NCI-H2227 (cell line): ENCODE data around the gene ITGA1.
"Not testable (repeated sequence)": the region's sequence is repeated elsewhere in the genome, so short reads cannot be mapped to it uniquely, and the experiment has no call there.

Experiments
- DNase-seq: peaks from one replicate; lab custom pipeline; 2025; ENCODE audit not compliant: unreplicated experiment; lab: John Stamatoyannopoulos, UW

The ITGA1 gene

DNA sequence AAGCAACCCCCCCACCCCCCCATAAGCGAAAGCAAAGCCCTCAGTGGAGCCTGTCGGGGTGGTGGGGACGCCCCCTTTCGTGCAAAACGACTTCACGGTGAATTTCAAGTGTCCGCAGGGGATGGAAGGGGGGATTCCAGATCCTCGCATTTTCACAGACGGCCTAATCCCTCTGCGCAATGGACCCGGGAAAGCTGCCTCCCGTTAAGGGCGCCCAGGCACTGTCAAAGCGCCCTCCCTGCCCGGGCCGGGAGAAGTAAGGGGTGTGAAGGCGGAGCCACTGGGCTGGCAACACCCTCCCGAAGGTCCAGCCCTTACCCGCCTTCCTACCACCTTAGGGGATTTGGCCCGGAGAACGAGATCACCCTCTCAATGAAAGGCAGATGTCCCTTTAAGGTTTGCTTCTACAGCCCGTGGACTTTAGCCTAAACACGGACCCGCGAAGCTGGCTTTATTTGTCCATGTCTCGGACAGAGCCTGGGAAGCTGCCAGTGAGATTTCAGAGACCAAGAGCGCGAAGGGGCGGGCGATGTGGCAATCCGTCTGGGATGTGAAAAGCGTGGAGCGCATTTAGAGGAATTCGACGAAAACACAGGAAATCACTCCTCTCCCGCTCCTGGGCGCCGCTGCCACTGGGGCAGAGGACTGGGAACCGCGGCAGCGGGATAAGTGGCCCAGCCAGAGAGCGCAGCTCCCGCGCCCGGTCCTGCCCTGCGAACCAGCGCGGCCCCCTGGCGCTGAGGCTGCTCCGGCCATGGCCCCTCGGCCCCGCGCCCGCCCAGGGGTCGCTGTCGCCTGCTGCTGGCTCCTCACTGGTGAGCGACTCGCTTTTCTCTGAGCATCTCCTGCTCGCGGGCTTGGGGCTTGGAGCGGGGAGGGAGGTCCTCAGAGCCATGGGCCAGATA lies at the start of gene ITGA1, which contains the start of gene PELO:
TSS of gene ITGA1 (plus strand) at position 317 of the 905 bp plus-strand sequence. CDS start at position 755, 438 bp downstream.
TSS of gene PELO (plus strand) at position 317 of the 905 bp plus-strand sequence. CDS start 12,479 bp downstream, outside the sequence.
- DNase-seq, result peak; percentile 78

DNA sequence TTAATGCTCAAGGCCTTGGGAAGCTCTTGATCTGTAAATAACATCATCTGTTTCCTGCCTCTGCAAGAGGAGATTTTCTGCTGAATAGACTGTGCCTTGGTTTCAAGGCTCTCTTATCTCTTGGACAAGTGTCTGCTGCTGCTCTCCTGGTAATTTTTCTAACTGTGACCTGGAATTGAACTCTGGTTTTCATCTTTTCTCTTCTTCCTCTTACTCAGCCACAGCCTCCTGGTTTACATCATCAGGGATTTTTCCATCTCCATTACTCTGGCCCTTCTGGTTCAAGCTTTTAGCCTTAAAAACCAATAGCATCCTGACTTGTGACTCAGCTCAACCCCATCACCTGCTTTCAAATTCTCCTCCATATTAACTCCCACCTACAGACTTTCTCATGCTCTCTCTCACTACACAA lies 49.6 kb upstream of the ITGA1 start:
- DNase-seq, result no peak

DNA sequence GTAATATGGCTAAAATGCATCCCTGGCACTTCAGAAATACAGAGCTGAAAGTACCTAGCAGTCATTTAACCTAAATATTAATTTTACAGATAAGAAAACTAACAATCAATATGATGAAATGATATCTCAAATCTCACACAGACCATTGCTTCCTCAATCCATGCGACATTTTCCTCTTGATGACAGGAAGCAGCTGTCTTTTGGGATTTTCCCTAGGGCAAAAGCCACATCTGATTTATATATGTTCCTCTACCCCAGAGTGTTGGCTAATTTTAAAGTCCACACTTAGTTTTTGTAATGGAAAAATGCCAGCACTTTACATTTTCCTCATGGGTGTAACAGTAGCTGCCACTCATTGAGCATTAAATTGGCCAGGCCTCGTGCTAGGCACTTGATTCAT lies 47.7 kb upstream of the ITGA1 start:
- no peak for DNase-seq

DNA sequence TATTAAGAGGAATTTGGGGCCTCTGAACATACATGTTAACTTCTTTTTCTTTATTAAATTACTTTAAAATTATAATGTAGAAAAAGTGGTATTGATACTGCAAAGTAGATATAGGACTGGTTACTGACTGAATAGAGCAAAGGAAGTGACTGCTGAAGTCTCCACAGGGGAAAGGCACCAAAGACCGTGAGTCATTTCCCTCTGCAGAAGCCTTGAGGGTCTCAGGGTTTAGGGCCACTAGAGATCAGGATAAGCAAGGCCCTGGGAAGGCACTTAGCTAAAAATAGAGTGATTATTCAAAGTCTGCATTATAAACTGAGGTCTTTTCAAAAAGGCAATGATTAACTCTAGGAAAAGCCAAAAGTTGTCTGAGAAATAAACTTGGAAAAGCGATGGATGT lies 44.7 kb upstream of the ITGA1 start:
- DNase-seq, result no peak

DNA sequence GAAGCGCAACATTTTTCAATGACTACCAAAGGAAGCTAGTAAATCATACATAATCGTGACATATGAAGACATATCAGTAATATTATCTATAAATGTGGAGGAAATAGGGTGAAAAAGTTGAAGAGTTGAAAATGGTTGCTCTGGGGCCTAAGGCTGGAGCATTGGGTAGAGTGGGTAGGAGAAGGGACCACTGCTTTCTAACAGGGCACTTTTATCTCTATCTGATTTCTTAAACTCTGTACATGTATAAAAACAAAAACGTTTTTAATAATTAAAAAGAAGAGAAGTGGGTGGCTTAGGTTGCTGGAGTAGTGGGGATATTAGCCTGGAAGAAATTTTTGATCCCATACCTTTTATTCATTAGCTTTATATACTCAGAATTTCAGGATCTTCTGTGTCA lies 44.2 kb upstream of the ITGA1 start:
- DNase-seq, result no peak

DNA sequence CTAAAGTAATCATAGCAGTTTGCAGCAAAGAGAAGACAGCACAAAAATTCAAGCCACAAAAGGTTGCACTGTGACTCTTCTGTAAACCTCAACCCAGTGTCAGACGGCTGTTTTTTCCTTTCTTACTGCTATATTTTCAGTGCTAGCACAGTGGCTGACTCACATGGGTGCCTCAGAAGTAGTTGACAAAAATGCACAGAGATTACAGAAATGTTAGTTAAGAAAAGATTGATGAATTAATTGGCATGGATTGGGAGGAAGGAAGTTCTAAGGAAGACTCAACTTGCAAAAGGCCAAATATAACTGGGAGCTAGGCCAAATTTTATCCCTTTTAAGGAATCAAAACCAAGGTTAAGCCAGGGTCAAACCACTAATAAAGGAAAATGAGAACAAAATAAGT lies 43.7 kb upstream of the ITGA1 start:
- DNase-seq, result no peak

DNA sequence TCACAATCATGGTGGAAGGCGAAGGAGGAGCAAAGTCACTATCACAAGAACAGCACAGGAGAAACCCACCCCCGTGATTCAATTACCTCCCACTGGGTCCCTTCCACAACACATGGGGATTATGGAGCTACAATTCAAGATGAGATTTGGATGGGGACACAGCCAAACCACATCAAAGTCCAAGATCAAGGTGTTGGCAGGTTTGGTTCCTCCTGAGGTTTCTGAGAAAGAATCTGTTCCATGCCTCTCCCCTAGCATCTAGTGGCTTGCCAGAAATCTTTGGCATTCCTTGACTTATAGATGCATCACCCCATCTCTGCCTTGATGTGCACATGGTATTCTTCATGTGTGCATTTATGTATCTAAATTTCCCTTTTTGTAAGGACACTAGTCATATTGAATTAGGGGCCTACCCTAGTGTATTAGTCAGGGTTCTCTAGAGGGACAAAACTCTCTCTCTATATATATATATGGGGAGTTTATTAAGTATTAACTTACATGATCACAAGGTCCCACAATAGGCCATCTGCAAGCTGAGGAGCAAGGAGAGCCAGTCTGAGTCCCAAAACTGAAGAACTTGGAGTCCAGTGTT lies 42.8 kb upstream of the ITGA1 start:
- DNase-seq, result not testable (repeated sequence)

DNA sequence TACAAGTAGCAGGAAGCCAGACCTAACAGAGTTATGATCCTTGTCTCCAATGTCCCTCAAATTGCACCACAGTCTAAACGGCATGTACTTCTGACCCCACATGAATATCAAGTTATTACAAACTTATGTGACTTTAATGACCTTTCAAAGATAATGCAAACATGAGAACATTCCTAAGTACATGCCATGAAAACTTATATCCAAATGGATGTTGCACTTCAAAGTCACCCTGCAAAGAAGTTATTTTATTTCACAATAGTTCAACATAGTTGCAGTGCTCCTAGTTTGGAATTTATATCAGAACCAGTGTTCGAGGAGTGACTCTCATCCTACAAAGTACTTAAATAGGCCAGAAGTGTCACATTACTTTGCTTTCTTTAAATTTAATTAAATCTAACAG lies 41.2 kb upstream of the ITGA1 start:
- no peak for DNase-seq

DNA sequence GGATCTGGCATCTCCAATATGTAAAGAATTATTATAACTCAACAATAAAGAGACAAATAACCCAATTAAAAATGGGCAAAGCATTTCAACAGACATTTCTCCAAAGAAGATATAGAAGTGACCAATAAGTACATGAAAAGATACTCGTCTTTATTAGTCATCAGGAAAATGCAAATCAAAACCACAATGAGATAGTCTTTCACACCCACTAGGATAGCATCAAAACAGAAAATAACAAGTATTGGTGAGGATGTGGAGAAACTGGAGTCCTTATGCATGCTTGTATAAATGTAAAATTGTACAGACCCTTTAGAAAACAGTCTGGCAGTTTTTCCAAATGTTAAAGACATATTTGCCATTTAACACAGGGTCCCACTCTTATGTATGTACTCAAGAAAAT lies 39.1 kb upstream of the ITGA1 start:
- no peak for DNase-seq

DNA sequence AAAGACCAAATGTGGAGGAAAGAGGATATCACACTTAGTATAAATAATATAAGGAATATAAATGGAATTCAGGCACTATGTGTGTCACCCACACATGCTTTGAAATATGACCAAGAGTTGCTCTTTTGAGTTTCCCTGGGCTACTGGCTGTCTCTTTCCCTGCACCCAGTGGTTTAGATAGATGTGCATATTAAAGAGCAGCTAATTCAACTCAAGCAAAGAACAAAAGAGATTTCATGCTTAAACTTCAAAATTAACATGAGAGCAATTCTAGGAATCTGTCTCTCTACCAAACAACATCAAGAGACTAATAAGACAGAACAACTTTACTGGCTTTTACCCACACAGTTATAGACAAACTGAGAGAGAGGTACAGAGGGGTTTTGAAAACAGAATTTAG lies 38.0 kb upstream of the ITGA1 start:
- DNase-seq, result no peak

DNA sequence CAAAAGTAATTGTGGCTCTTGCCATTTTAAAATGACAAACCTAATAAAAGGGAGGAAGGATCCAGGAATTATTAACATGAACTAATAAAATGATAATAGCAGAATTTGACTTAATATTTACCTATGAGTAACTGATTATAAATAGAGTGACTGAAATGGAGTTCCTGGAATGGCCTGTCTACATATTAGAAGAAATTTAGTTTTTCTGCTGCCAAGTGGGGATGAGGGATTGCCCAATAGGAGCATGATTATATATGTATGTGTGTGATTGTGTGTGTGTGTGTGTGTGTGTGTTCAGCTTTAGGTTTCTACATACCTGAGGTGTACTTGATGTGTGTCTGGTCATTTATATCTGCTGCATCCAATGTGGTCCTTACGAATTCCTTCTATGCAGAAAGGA lies 36.6 kb upstream of the ITGA1 start:
- no peak for DNase-seq

DNA sequence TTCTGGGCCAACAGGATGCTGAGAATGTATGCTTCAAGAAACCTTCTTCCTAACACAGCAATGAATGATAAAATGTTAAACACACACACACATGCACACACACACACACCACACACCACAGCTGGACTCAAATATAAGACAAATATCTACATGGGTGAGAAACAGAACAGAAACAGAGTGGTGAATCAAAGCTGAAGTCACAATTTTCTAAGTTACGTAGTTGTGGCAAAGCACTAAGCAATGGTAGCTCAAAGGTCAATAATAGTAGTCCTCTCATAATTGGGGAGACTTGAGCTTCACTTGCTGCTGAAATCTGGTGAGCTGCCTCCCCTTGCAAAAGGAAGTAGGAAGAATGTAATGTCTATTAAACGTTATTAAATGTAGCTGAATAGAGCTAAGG lies 33.7 kb upstream of the ITGA1 start:
- DNase-seq, result no peak

DNA sequence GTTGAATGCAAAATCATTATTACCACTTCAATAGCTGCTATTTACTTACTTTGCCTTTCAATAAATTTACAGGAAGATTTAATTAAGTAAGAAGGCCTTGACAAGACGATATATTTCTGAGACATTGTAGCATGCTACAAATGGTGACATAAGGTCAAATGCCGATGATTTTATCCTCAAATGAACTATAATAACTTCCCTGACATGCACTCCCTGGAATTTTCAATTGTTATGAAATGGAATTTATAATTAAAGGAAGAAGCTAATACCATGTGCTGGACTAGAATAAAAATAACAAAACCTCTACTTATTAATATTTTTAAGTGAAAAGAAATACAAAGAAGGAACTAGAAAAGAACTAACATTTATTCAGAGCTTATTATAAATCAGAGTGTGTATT lies 30.2 kb upstream of the ITGA1 start:
- no peak for DNase-seq

DNA sequence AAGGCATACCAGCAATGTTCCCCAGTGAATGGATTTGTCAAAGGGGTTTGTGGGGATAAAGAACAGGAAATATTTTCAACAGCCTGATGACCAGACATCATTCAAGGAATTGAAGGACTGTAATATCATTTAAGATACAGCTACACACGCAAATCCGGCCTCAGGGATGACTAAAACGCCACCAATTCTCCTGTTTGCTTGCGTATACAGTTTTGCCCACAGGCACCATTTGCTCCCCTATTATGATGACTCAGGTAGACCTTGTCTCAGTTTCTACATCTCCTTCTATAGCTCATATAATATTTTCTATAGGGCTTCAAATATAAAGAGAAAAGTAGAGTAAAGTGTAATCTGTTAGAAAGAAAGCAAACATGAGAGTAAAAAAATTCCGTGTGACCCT lies 29.7 kb upstream of the ITGA1 start:
- DNase-seq, result no peak

DNA sequence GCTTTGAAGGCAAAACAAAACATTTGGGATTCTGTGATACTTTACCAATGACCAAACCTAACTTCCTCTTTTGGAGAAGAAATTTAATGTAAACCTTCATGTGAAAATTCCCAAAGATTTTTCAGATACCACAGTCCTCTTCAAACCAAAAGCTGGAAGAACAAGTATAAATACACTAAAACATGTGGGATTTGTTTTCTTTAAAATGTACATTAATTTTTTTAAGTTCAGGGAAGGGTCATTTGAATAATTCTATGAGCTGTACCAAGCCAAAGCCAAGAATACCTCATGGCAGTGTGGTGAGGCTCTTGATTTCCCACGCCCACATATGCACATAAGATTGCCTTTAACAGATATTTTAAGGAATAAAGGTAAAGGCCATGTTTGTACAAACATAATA lies 28.4 kb upstream of the ITGA1 start:
- no peak for DNase-seq

DNA sequence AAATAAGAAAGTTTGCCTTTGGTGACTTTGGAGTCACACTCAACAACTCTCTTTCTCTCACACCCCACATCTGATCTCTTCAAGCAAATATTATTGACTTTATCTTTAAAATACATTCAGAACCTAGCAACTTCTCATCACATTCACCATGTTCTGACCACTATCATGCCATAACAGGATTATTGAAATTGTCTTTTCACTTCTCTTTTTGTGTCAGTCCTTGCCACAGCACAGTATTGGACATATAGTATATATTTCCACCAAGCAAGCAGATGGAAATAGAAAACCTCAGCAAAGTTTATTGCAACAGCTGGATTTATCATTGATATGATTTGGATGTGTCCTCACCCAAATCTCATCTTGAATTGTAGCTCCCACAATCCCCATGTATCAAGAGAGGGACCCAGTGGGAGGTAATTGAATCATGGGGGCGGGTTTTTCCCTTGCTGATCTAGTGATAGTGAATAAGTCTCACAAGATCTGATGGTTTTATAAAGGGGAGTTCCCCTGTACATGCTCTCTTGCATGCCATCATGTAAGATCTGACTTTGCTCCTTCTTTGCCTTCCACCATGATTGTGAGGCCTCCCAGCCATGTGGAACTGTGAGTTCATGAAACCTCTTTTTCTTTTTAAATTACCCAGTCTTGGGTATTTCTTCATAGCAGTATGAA lies 26.9 kb upstream of the ITGA1 start:
- DNase-seq, result no peak

DNA sequence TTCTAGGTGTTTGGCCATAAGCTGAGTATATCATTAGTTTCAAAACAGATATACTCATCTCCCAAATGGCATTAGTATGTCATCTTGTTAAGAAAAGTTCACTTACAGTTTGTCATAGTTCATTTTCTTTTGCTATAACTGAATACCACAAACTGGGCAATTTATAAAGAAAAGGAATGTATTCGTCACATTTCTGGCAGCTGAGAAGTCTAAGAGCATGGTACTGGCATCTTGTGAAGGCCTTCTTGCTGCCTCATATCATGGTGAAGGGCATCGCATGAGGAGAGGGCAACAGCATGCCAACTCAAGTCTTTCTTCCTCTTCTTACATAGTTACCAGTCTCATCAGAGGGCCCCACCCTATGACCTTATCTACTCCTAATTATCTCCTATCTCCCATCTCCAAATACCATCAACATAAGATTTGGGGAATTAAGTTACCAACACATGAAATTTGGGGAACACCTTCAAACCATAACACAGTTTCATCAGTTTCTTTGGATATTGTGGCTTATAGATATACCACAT lies 20.4 kb upstream of the ITGA1 start:
- DNase-seq, result no peak

DNA sequence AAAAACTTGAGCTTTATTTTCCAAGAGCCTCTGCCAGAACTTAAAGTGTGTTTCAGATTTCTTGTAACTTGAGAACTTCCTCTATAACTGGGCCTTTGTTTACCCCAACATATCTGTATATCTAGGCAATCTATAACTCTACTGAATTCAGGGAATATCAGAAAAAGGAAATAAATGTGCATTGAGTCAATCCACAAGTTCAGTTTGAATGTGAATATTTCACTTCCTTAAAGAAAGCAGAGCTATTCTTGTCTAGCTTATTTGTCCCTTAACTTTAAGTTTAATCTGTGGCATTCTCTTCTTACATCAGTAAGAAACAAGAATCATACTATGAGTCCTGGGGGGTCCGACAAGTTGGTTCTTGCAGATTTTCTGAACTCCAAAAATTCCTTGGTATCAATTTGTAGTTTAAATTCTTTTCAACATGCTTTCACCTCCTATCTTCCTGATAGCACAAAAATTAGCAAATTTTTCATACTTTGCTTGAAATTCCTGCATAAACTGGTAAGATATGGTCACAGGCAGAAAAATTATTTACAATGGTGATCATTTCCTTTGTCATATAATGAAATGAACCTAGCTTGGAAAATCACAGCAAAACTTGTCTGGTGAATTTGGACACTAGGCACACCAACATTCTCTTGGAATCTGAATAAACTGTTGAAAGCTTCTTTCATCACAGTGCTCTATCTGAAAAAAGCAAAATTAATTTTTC lies 19.8 kb upstream of the ITGA1 start:
- DNase-seq, result no peak

DNA sequence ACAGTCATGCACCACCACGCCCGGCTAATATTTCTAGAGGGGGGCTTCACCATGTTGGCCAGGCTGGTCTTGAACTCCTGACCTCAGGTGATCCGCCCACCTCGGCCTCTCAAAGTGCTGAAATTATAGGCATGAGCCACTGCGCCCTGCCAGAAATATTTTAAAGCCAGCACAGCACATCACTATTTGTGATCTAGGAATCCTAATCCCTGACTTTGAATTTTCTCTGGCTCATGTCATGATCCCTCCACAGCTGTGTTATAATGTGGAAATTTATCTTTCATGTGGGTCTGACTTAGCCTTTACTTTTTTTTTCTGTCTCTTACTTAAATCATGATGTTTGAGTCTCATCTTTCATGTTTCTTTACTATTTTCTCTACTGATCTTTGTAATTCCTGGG lies 18.7 kb upstream of the ITGA1 start:
- DNase-seq, result no peak

DNA sequence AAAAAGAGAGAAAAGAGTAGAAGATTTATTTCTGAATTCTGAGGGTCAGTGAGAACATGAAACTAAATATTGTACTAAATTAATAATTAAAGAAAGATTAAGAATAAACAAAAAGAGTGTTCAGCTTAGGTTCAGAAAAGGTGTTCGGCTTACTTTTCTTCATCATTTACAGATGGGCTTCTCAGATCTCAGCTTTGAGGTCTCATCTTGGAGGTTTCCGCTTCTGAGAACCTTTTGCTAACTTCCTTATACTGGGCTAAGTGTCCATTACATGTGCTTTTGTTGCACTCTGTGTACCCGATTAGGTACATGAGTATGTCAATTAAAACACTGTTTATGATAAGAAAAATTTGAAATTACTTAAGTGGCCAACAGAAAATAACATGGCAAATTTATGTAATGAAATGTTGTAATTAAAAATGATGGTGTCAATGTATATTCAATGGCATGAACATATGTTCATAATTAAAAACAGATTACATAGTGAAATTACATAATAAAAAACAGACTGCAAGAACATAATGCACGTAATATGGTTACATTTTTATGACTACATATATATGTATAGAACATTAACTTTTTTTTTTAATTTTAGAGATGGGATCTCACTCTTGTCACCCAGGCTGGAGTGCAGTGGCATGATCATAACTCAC lies 17.3 kb upstream of the ITGA1 start:
- DNase-seq, result no peak
